GM19099 (cell line): ENCODE data around the gene SPANXC.
"Not testable (repeated sequence)": the region's sequence is repeated elsewhere in the genome, so short reads cannot be mapped to it uniquely, and the experiment has no call there.

Experiments
- POLR2A ChIP-seq: IDR thresholded peaks from 3 replicates; pipeline ENCODE4 v1.6.1; 2011; ENCODE audit warnings: low read depth; ENCODE audit not compliant: insufficient read length; ENCODE audit errors: extremely low read depth

SPANXC gene

GRCh38 chrX:141242417-141242816, at the start of gene SPANXC:
Gene SPANXC, minus strand, starts transcription at chrX:141242517. Its CDS starts 60 bp downstream, at chrX:141242457.
- TF ChIP-seq POLR2A, result not testable (repeated sequence)

GRCh38 chrX:141279476-141279875, 37.2 kb upstream of the SPANXC start:
- no peak for TF ChIP-seq POLR2A

GRCh38 chrX:141278306-141278705, 36.0 kb upstream of the SPANXC start:
- TF ChIP-seq POLR2A, result no peak

- no peak for TF ChIP-seq POLR2A
Measured at GRCh38 chrX:141258080-141258479, 15.8 kb upstream of the SPANXC start.

GRCh38 chrX:141221611-141222010, 20.7 kb downstream of the SPANXC start:
- no peak for TF ChIP-seq POLR2A

- no peak for TF ChIP-seq POLR2A
Measured at GRCh38 chrX:141220342-141221008, 21.8 kb downstream of the SPANXC start.

GRCh38 chrX:141214196-141214595, 28.1 kb downstream of the SPANXC start:
- no peak for TF ChIP-seq POLR2A

GRCh38 chrX:141201962-141202361, 40.4 kb downstream of the SPANXC start:
- TF ChIP-seq POLR2A, result no peak
